GM12864 (cell line): ENCODE measurements around the gene ARHGAP6.
"Not testable (repeated sequence)": the region's sequence is repeated elsewhere in the genome, so short reads cannot be mapped to it uniquely, and the experiment has no call there.

ENCODE experiments used
- DNase-seq: peaks from one replicate; pipeline ENCODE4 v3.0.0-alpha.2; 2011; ENCODE audit warnings: low read depth
- H3K4me3 ChIP-seq: 2 replicates; pipeline ENCODE4 v1.5.1; 2011; ENCODE audit warnings: mild to moderate bottlenecking, low read depth, low read length, control low read depth
- TF ChIP-seq, protein P1 (sequence below): IDR thresholded peaks from 2 replicates; pipeline ENCODE4 v1.5.1; 2011; ENCODE audit warnings: low read depth, mild to moderate bottlenecking, moderate library complexity, low read length, control low read depth, inconsistent platforms; ENCODE audit errors: missing control alignments

The ARHGAP6 gene

DNA sequence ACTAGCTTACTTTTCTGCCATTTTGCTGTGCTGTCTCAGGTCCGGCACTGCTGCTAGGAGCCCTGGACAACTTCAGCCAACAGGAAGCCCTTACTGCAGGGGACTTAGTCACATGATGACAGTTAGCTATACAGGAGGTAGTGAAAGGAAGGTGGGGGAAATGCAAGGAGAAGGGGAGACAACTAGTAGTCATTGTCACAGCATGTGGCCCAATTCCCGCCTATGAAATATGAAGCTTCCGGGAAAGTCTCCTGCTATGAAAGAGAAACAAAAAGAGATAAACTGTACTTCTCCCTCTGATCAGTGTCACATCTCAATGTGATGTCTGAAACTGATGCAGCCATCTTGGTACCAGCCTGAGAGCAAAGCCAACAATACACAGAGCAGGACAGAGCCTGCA is 300.9 kb downstream of the ARHGAP6 start:
- no peak overlapping the region for H3K4me3 ChIP-seq
- no peak for DNase-seq
- TF ChIP-seq, protein P1, sequence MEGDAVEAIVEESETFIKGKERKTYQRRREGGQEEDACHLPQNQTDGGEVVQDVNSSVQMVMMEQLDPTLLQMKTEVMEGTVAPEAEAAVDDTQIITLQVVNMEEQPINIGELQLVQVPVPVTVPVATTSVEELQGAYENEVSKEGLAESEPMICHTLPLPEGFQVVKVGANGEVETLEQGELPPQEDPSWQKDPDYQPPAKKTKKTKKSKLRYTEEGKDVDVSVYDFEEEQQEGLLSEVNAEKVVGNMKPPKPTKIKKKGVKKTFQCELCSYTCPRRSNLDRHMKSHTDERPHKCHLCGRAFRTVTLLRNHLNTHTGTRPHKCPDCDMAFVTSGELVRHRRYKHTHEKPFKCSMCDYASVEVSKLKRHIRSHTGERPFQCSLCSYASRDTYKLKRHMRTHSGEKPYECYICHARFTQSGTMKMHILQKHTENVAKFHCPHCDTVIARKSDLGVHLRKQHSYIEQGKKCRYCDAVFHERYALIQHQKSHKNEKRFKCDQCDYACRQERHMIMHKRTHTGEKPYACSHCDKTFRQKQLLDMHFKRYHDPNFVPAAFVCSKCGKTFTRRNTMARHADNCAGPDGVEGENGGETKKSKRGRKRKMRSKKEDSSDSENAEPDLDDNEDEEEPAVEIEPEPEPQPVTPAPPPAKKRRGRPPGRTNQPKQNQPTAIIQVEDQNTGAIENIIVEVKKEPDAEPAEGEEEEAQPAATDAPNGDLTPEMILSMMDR: no peak

DNA sequence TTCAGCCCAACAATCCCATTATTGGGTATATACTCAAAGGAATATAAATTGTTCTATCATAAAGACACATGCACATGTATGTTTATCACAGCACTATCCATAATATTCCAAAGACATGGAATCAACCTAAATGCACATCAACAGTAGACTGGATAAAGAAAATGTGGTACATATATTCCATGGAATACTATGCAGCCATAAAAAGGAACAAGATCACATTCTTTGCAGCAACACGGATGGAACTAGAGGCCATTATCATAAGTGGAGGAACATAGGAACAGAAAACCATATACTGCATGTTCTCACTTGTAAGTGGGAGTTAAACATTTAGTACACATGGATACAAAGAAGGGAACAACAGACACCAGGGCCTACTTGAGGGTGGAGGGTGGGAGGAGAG is 301.9 kb downstream of the ARHGAP6 start:
- DNase-seq, H3K4me3 ChIP-seq: not testable (repeated sequence)

DNA sequence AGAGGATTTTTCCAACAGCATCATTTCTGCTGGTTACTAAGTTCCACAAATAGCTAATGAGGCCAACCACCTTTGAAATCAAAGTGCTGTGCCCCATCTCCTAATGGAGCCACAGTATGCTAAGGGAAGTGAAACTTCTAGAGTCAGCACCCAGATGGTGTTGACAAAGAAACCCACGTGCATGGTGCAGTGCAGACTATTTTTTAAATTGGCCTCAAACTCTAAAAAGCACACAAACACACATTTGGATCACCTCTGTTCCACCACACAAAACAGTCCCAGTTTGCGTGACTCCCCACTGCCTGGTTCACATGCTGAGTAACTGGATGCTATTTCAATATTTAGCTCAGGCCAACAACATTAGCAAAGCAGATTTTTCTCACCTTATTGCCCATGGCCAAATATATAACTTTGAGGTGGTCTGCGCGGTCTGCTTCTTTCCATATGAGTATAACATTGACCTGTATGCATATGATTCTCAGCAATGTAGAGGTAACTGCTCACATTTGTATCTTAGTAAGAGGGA is 302.6 kb downstream of the ARHGAP6 start:
- TF ChIP-seq, protein P1: no peak
- H3K4me3 ChIP-seq: no peak overlapping the region
- DNase-seq: peak; percentile 34

DNA sequence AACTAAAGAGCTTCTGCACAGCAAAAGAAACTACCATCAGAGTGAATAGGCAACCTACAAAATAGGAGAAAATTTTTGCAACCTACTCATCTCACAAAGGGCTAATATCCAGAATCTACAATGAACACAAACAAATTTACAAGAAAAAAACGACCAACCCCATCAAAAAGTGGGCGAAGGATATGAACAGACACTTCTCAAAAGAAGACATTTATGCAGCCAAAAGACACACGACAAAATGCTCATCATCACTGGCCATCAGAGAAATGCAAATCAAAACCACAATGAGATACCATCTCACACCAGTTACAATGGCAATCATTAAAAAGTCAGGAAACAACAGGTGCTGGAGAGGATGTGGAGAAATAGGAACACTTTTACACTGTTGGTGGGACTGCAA is 304.1 kb downstream of the ARHGAP6 start:
- not testable (repeated sequence) for DNase-seq, H3K4me3 ChIP-seq

DNA sequence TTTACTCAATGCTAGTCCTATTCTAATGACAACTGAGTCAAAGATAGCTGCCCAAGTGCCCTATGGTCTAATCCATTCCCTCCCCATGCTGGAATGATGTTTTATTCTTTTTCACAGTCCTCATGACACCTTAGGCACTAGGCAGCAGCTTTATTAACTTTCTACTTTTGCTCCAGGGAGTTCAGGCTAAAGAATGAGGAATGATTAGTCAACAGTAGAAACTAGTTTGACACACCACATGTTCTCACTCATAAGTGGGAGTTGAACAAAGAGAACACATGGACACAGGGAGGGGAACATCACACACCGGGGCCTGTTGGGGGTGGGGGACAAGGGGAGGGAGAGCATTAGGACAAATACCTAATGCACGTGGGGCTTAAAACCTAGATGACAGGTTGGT is 309.8 kb downstream of the ARHGAP6 start:
- not testable (repeated sequence) for DNase-seq

DNA sequence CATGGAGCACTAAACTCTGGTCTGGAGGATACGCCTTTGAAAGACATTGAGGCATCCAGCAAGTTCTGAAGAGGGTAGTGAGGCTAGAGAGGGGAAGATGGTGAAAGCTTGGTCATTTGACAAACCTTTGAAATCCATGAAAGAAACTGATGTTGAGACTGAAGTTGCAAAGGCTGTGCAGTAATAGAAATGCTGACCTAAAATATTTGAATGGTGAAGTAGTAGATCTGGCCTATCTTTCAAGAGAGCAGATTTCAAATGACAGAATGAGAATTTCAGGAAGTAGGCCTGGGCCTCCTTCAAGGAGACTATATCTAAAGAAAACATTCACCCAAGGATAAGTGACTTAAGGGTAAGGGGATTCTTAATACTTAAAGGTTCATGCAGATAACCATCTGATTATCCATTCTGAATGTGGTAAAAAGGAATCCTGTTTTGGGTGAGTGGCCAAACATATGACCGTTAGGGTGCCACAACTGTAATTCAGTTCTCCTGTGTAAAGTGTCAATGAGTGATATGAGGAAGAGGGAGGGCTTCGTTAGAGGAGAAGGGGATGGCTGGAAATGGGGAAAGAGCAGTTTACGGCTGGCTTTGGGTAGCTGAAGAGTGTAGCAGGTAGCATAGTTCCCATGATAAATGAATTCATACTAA is 310.3 kb downstream of the ARHGAP6 start:
- TF ChIP-seq, protein P1: no peak
- DNase-seq: no peak
- no peak overlapping the region for H3K4me3 ChIP-seq

More for the DNA sequence above, 309.8 kb downstream of the ARHGAP6 start:
- H3K4me3 ChIP-seq: not testable (repeated sequence)

DNA sequence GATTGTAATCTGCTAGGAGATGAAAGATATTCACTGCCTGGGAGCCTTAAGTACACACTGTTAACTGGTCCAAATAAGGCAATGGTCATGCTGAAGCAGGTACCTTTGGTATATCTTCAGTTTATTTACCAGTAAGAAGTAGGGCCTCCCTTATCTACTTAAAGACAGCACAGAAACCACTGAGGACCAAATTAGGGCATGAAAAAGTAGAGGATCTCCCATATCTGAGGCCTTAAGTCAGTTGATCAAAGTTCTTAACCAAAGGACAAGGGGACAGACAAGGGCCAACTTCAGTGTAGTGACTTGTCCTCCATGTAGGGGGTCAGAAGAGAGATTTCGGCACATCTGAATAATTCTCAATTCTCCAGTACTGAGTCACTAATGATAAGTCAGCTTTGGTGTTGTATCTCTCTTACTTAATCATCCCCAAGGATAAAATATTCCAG is 313.4 kb downstream of the ARHGAP6 start:
- no peak overlapping the region for H3K4me3 ChIP-seq
- DNase-seq: no peak
- TF ChIP-seq, protein P1: no peak

DNA sequence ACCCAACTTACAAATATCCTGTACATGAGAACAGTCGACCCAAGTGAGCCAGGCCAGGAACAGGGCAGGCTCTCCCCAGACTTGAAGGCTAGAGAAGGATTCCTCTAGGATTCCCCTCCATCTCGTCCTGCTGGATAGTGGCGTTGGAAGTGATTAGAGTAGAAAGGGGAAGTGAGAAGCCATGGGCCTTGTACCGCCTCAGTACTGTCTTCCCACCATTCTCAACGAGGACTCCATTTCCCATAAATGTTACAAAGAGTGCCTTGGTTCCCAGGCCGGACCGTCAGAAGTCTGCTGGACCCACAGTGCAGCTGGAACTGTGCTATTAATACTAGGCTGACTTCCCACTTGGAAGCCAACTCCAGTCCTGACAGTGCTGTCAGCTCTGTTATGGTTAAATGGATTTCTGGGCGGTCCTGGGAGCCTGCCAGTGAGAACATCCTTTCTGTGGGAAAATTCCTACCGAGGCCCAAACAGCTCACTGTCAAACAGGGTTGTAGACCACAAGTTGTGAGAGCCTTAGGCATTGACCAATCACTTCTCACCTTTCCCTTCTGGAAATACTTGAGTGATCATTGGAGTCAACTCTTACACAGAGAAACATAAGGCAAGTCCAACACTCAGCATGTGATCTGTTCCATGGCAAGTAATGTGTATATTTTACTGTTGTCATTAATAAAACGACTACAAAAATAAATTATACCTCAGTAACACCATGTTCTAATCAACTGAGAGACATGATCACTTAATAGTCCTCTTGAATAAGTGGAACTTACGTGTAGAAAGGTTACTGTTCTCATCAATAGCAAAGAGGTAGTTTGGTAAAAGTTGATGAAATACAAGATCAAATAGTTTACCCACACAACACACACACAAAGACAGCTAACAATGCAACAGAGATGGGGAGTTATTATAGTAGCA is 314.1 kb downstream of the ARHGAP6 start:
- no peak overlapping the region for H3K4me3 ChIP-seq
- TF ChIP-seq, protein P1: no peak
- no peak for DNase-seq
